Gastrocnemius medialis (tissue), 4 donors: ENCODE data around the gene SFT2D3. TPM values are rescaled to one million over a fixed set of nuclear protein-coding genes. Genes with fewer than 3 reads are reported as not detected.

Experiments used
- ATAC-seq, 2 donors: fragments of 150-250 bp; one replicate each; pipeline ENCODE4 v1.9.1; 2016
- DNase-seq, 2 donors: peaks; one replicate each; pipeline ENCODE4 v3.0.0-alpha.2; 2019
- H3K27ac ChIP-seq, 4 donors: fragments of 200-600 bp; sonication (generic); 1 replicate in 1 of 4; 2 replicates in 3 of 4; pipeline ENCODE4 v1.5.1; 2016 to 2018; ENCODE audit warnings: mild to moderate bottlenecking in 2 of 4, moderate library complexity in 1 of 4
- H3K27me3 ChIP-seq, 3 donors: fragments of 200-600 bp; sonication (generic) in 2 of 3; 1 replicate in 1 of 3; 2 replicates in 2 of 3; pipeline versions ENCODE4 v1.5.1 to v1.6.0; 2016 to 2019; ENCODE audit warnings: mild to moderate bottlenecking in 1 of 3, moderate library complexity in 1 of 3
- H3K36me3 ChIP-seq, 2 donors: fragments of 200-600 bp; sonication (generic) in 1 of 2; one replicate each; pipeline ENCODE4 v1.5.1; 2017 to 2018
- H3K4me1 ChIP-seq, 2 donors: fragments of 200-600 bp; sonication (generic) in 1 of 2; one replicate each; pipeline ENCODE4 v1.5.1; 2016 to 2017; ENCODE audit warnings: mild to moderate bottlenecking in 2 of 2
- H3K4me3 ChIP-seq, 4 donors: fragments of 200-600 bp; sonication (generic) in 3 of 4; 1 replicate in 1 of 4; 2 replicates in 3 of 4; pipeline ENCODE4 v1.5.1; 2016 to 2019; ENCODE audit warnings: mild to moderate bottlenecking in 2 of 4
- H3K9me3 ChIP-seq, 3 donors: fragments of 200-600 bp; sonication (generic) in 2 of 3; 1 replicate in 1 of 3; 2 replicates in 2 of 3; pipeline ENCODE4 v1.5.1; 2016 to 2019
- POLR2A ChIP-seq, 2 donors: fragments of 450-650 bp; IDR thresholded peaks; one replicate each; pipeline ENCODE4 v1.6.1; 2017; ENCODE audit warnings: antibody characterized with exemption in 2 of 2, mild to moderate bottlenecking in 2 of 2, moderate library complexity in 2 of 2
- in situ Hi-C, 4 donors: fragments of 200-750 bp; cut with MboI; loops; one replicate each; pipeline versions ENCODE4 v1.15.0 to v1.8.0; 2017; ENCODE audit warnings: low sequenced_read_pairs in 4 of 4
- intact Hi-C: fragments of 100-400 bp; cut with DNase I; formaldehyde crosslinking; loops from one replicate; pipeline ENCODE4 v1.15.1; 2023; ENCODE audit warnings: low total_unique reads
- total RNA-seq, 4 donors: library from RNA; depleted of rRNA; stranded (reverse); fragments of >200 nt; gene quantifications; one replicate each; pipeline versions ENCODE4 v1.1.0 to v1.2.3, GENCODE V29; 2016
- TF ChIP-seq, protein P1 (sequence below), 5 experiments: fragments of 450-650 bp in 3 of 5; fragments of 200-600 bp in 2 of 5; sonication (generic) in 2 of 5; IDR thresholded peaks in 4 of 5; conservative IDR thresholded peaks in 1 of 5; 1 replicate in 4 of 5; 2 replicates in 1 of 5; pipeline ENCODE4 v1.5.1; 2016 to 2019; ENCODE audit warnings: antibody characterized with exemption in 5 of 5, mild to moderate bottlenecking in 3 of 5, moderate library complexity in 3 of 5

SFT2D3 gene
- total RNA-seq, 4 donors from 2014 or later, result 3.0 to 5.5 (median 3.5) TPM

GRCh38 chr2:127700527-127701192 lies 637 bp upstream of the SFT2D3 start:
- DNase-seq (peak; percentile 87 to 95), ATAC-seq (peak; percentile 57 to 65)
- Histone ChIP-seq H3K36me3 (peaks cover 0 to 5% of the 10 kb centered on the region in 2 donors), H3K27me3 (no peaks in the 10 kb centered on the region), H3K4me3 (peak overlapping the region; percentile 60 to 72 (median 68)), H3K9me3 (no peaks in the 10 kb centered on the region), H3K27ac (peak overlapping the region; percentile 92 to 95 (median 95)), H3K4me1 (peaks cover 36% of the 10 kb centered on the region in 2 donors)
- in situ Hi-C loops (no loop called here), intact Hi-C loops (loop anchor here (1.0 to 10.0 kb wide), 6 partner anchors 109 to 327 kb away; partner anchors contain the start of genes IWS1, MAP3K2 and SAP130)
- peak in 1 of 2 donors; percentile 10 for TF ChIP-seq POLR2A (IDR thresholded peaks at IDR 0.05)
- TF ChIP-seq, protein P1, sequence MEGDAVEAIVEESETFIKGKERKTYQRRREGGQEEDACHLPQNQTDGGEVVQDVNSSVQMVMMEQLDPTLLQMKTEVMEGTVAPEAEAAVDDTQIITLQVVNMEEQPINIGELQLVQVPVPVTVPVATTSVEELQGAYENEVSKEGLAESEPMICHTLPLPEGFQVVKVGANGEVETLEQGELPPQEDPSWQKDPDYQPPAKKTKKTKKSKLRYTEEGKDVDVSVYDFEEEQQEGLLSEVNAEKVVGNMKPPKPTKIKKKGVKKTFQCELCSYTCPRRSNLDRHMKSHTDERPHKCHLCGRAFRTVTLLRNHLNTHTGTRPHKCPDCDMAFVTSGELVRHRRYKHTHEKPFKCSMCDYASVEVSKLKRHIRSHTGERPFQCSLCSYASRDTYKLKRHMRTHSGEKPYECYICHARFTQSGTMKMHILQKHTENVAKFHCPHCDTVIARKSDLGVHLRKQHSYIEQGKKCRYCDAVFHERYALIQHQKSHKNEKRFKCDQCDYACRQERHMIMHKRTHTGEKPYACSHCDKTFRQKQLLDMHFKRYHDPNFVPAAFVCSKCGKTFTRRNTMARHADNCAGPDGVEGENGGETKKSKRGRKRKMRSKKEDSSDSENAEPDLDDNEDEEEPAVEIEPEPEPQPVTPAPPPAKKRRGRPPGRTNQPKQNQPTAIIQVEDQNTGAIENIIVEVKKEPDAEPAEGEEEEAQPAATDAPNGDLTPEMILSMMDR (IDR thresholded peaks at IDR 0.05 in 4 of 5, conservative IDR thresholded peaks at IDR 0.05 in 1 of 5), result no peak

DNA sequence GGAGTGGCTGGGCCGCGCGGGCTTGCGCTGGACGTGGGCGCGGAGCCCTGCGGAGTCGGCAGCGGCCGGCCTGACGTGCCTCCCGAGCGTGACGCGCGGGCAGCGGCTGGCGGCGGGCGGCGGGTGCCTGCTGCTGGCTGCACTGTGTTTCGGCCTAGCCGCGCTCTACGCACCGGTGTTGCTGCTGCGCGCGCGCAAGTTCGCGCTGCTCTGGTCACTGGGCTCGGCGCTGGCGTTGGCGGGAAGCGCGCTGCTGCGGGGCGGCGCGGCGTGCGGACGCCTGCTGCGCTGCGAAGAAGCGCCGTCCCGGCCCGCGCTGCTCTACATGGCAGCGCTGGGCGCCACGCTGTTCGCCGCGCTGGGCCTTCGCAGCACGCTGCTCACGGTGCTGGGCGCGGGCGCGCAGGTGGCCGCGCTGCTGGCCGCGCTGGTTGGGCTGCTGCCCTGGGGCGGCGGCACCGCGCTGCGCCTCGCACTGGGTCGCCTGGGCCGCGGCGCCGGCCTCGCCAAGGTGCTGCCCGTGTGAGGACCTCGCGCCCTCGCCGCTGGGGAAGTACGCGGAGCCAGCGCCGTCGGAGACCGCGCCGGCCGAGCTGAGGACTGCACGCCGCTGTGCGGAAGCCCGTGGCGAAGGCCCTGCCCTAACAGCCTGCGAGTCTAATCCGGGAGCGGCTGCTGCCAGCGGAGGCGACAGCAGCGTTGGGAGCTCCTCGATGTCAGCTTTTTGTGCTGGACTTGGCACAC lies 526 bp downstream of the SFT2D3 start:
- H3K4me1 ChIP-seq, result peaks cover 36% of the 10 kb centered on the region in 2 donors
- H3K9me3 ChIP-seq, result no peaks in the 10 kb centered on the region
- peak; percentile 22 to 47 for TF ChIP-seq POLR2A (IDR thresholded peaks at IDR 0.05)
- TF ChIP-seq, protein P1 (IDR thresholded peaks at IDR 0.05 in 4 of 5, conservative IDR thresholded peaks at IDR 0.05 in 1 of 5), result peak in 4 of 5 experiments; percentile 27 to 36 (median 32)
- DNase-seq (peak; percentile 51 to 77), ATAC-seq (peak; percentile 60 to 61)
- intact Hi-C loops (loop anchor here (1.0 to 10.0 kb wide), 7 partner anchors 32 to 325 kb away; partner anchors contain the start of genes IWS1, MAP3K2 and SAP130), in situ Hi-C loops (no loop called here)
- peaks cover 0 to 16% of the 10 kb centered on the region in 2 donors for H3K36me3 ChIP-seq
- H3K4me3 ChIP-seq, result peak overlapping the region; percentile 60 to 72 (median 68)
- peak overlapping the region; percentile 92 to 95 (median 95) for H3K27ac ChIP-seq
- no peaks in the 10 kb centered on the region for H3K27me3 ChIP-seq

DNA sequence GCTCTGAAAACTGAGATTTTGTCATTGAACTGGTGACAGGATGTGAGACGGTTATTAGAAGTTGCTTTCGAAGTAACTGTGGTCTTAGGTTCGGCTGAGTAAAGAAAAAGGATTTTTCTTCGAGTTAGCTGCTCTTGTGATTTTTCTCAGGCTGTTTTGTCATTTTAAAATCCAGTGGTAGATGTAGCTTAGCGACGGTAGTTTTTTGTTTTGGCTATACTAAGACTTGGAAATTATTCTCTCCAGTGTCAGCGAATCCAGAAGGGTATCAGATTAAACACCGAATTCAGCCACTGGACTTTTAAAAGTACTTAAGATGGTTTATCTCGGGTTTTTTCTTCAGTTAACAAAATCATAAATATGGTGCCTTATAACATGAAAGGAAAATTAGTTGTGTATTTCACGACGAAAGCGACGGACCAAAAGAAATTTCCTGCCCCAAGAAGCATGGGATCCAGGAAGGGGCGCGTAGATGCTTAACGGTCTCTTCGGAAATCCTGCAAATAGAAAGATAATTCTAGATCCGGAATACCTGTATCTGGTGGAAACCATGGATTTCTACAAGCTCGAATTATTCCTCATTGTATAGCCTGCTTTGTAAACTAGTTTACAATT lies 1.2 kb downstream of the SFT2D3 start:
- H3K9me3 ChIP-seq, result no peaks in the 10 kb centered on the region
- intact Hi-C loops, result loop anchor here (1.0 to 10.0 kb wide), 5 partner anchors 32 to 325 kb away; partner anchors contain the start of genes MAP3K2 and SAP130
- H3K4me1 ChIP-seq, result peaks cover 36% of the 10 kb centered on the region in 2 donors
- H3K36me3 ChIP-seq, result peaks cover 0 to 18% of the 10 kb centered on the region in 2 donors
- H3K27ac ChIP-seq, result peak overlapping the region; percentile 92 to 95 (median 95)
- in situ Hi-C loops, result no loop called here
- peak overlapping the region; percentile 60 to 72 (median 68) for H3K4me3 ChIP-seq
- TF ChIP-seq POLR2A (IDR thresholded peaks at IDR 0.05), result no peak
- TF ChIP-seq, protein P1 (IDR thresholded peaks at IDR 0.05 in 4 of 5, conservative IDR thresholded peaks at IDR 0.05 in 1 of 5), result no peak
- no peak for ATAC-seq
- H3K27me3 ChIP-seq, result no peaks in the 10 kb centered on the region
- no peak for DNase-seq

DNA sequence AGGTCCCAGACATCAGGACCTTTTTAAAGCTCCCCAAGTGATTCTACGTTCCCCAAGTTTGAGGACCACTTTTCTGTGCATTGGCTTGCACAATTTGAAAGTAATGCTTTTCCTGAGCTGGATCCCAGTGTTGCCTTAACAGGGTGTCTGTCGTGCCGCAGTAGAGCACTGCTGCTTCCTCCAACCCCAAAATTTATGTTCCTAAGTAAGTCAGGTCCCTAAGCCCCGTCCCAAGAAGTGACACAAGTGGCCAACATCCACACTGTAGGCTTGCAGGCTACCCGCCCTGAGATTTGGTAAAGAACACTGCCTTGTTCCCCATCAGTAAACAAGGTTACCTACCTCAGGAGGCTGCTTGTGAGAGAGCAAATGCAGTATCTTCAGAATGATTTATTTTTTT lies 2.0 kb downstream of the SFT2D3 start:
- TF ChIP-seq, protein P1 (IDR thresholded peaks at IDR 0.05 in 4 of 5, conservative IDR thresholded peaks at IDR 0.05 in 1 of 5), result no peak
- no peak for TF ChIP-seq POLR2A (IDR thresholded peaks at IDR 0.05)
- intact Hi-C loops, result loop anchor here (5.0 to 10.0 kb wide), 4 partner anchors 191 to 324 kb away; partner anchors contain the start of genes MAP3K2 and SAP130
- no peak for ATAC-seq
- Histone ChIP-seq H3K4me1 (peaks cover 36% of the 10 kb centered on the region in 2 donors), H3K4me3 (peak overlapping the region in 1 of 4 donors; percentile 60), H3K27me3 (no peaks in the 10 kb centered on the region), H3K36me3 (peaks cover 0 to 24% of the 10 kb centered on the region in 2 donors), H3K9me3 (no peaks in the 10 kb centered on the region), H3K27ac (peak overlapping the region in 2 of 4 donors; percentile 92 to 95)
- DNase-seq, result no peak
- in situ Hi-C loops, result no loop called here
